ENCODE data around the gene CST1.
"Not testable (repeated sequence)": the region's sequence is repeated elsewhere in the genome, so short reads cannot be mapped to it uniquely, and the experiment has no call there.

Gene CST1

DNA sequence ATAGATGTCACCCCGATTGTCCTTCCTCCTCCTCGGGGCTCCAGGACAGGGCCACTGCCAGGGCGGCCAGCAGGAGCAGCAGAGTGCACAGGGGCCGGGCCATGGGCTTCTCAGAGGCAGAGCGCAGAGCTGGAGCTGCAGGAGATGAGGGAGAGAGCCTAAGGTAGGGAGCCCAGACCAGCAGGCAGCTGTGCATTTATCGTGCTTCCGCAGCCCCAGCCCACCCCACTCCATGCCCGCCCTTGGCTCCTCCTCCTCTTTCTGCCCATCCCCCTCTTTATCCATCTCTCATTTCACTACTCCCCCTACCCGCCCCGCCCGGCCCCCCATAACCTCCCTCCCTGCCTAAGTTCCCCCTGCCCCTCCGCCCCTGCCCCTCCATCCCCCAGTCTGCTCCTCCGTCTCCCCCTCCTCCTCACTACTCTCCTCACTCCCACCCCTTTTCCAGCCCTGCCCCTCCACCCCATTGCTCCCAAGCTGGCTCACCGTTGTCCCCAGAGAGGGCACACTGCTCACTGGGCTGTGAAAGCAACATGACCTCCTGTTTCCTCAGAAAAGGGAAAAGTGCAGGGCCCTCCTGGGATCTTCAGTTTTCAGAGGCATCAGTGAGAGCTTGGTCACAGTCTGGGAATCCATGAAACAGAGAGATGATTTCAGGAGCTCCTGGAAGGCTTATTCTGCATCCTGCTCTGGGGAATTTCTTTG is 25.5 kb upstream of the CST1 start:
- TF ChIP-seq, protein P1, sequence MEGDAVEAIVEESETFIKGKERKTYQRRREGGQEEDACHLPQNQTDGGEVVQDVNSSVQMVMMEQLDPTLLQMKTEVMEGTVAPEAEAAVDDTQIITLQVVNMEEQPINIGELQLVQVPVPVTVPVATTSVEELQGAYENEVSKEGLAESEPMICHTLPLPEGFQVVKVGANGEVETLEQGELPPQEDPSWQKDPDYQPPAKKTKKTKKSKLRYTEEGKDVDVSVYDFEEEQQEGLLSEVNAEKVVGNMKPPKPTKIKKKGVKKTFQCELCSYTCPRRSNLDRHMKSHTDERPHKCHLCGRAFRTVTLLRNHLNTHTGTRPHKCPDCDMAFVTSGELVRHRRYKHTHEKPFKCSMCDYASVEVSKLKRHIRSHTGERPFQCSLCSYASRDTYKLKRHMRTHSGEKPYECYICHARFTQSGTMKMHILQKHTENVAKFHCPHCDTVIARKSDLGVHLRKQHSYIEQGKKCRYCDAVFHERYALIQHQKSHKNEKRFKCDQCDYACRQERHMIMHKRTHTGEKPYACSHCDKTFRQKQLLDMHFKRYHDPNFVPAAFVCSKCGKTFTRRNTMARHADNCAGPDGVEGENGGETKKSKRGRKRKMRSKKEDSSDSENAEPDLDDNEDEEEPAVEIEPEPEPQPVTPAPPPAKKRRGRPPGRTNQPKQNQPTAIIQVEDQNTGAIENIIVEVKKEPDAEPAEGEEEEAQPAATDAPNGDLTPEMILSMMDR (IDR thresholded peaks at IDR 0.05; ENCODE audit: low read depth, low read length, missing control alignments) = no peak
- no peak overlapping the region for H3K4me3 ChIP-seq (replicated peaks; ENCODE audit: low read depth, low read length)
- DNase-seq (ENCODE audit: extremely low read depth, low read depth) = no peak

DNA sequence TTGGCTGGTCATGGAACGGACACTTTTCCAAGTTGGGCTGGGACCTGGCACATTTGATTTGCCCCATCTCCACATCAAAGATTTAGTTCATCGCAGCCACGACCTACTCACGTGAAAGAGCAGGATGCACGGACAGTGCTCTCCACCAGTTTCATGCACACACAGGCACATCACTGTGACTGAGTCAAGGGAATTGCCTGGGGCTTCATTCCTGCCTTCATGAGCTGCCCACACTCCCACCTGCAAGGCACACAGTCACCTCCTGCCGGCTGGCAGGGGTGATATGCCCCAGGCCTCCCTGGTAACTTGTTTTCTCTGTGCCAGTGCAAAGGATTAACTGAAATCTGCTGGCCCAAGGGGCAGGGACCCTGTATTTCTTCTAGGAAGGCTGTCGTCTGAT is 23.3 kb upstream of the CST1 start:
- DNase-seq (ENCODE audit: extremely low read depth, low read depth) = no peak

GRCh38 chr20:23773579-23773978 is 22.8 kb upstream of the CST1 start:
- DNase-seq (ENCODE audit: extremely low read depth, low read depth) = no peak

More for the DNA sequence above, 23.3 kb upstream of the CST1 start:
- no peak overlapping the region for H3K4me3 ChIP-seq (replicated peaks; ENCODE audit: low read depth, low read length)
- TF ChIP-seq, protein P1 (IDR thresholded peaks at IDR 0.05; ENCODE audit: low read depth, low read length, missing control alignments) = no peak

DNA sequence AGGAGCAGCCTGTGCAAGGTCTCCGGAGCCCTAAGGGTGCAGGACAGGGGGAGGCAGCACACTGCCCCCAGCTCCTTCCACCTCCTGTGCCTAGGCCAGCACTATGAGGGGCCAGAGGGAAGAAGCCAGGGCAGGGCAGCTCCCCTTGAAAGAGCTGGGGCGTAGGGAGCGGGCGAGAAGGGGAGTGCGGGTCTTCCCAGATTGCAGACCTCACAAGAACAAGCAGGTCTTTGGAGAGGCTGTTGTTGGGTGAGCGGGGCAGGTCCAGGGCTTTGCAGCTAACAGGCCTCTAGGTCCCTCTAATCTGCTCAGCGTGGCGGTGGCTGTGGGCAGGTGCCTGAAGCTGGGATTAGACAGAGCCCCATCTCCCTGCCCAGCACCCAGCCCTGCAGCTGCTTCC is 22.4 kb upstream of the CST1 start:
- TF ChIP-seq, protein P1 (IDR thresholded peaks at IDR 0.05; ENCODE audit: low read depth, low read length, missing control alignments) = no peak
- H3K4me3 ChIP-seq (replicated peaks; ENCODE audit: low read depth, low read length) = no peak overlapping the region
- no peak for DNase-seq (ENCODE audit: extremely low read depth, low read depth)

More at GRCh38 chr20:23773579-23773978, 22.8 kb upstream of the CST1 start:
- TF ChIP-seq, protein P1 (IDR thresholded peaks at IDR 0.05; ENCODE audit: low read depth, low read length, missing control alignments) = no peak
- no peak overlapping the region for H3K4me3 ChIP-seq (replicated peaks; ENCODE audit: low read depth, low read length)

- TF ChIP-seq, protein P1 (IDR thresholded peaks at IDR 0.05; ENCODE audit: low read depth, low read length, missing control alignments) = no peak
- no peak overlapping the region for H3K4me3 ChIP-seq (replicated peaks; ENCODE audit: low read depth, low read length)
Observed at GRCh38 chr20:23772074-23772473, 21.3 kb upstream of the CST1 start.

GRCh38 chr20:23770384-23770783 is 19.6 kb upstream of the CST1 start:
- DNase-seq (ENCODE audit: extremely low read depth, low read depth) = no peak
- no peak overlapping the region for H3K4me3 ChIP-seq (replicated peaks; ENCODE audit: low read depth, low read length)
- TF ChIP-seq, protein P1 (IDR thresholded peaks at IDR 0.05; ENCODE audit: low read depth, low read length, missing control alignments) = no peak

More at GRCh38 chr20:23772074-23772473, 21.3 kb upstream of the CST1 start:
- DNase-seq (ENCODE audit: extremely low read depth, low read depth) = no peak

GRCh38 chr20:23768520-23768919 is 17.8 kb upstream of the CST1 start:
- DNase-seq (ENCODE audit: extremely low read depth, low read depth) = not testable (repeated sequence)

More at GRCh38 chr20:23768520-23768919, 17.8 kb upstream of the CST1 start:
- H3K4me3 ChIP-seq (replicated peaks; ENCODE audit: low read depth, low read length) = not testable (repeated sequence)
